Chondrocyte (in vitro differentiated cells): ENCODE measurements around the gene KLK14. TPM values are rescaled to one million over a fixed set of nuclear protein-coding genes. Genes with fewer than 3 reads are reported as not detected.

Source experiments
- DNase-seq: peaks from one replicate; pipeline ENCODE4 v3.0.0; 2021; ENCODE audit warnings: mixed read lengths, low spot score
- H3K27ac Mint-ChIP-seq: one replicate; pipeline ENCODE4 v1.8.0; 2021; ENCODE audit warnings: mild to moderate bottlenecking, moderate library complexity, mixed read lengths; ENCODE audit not compliant: unreplicated experiment
- H3K27me3 Mint-ChIP-seq: 2 replicates; pipeline ENCODE4 v1.8.0; 2021; ENCODE audit warnings: low read depth, mixed read lengths
- H3K36me3 Mint-ChIP-seq: 2 replicates; pipeline ENCODE4 v1.8.0; 2021; ENCODE audit warnings: low read depth, mixed read lengths
- H3K4me1 Mint-ChIP-seq: 2 replicates; pipeline ENCODE4 v1.8.0; 2021; ENCODE audit warnings: low read depth, mild to moderate bottlenecking, mixed read lengths
- H3K4me3 Mint-ChIP-seq: one replicate; pipeline ENCODE4 v1.8.0; 2021; ENCODE audit warnings: mild to moderate bottlenecking, moderate library complexity, mixed read lengths; ENCODE audit not compliant: unreplicated experiment
- H3K9me3 Mint-ChIP-seq: 2 replicates; pipeline ENCODE4 v1.8.0; 2021; ENCODE audit warnings: low read depth, mixed read lengths
- CTCF ChIP-seq: fragments of 200-600 bp; sonication (generic); IDR thresholded peaks from 2 replicates; pipeline ENCODE4 v1.5.0; 2021; ENCODE audit warnings: antibody characterized with exemption, mild to moderate bottlenecking, moderate library complexity
- total RNA-seq: library from RNA; stranded (reverse); gene quantifications from 3 replicates; pipeline ENCODE4 v1.2.1, GENCODE V29; 2021

Gene KLK14
- total RNA-seq, 1 donor from 2014 or later, result not detected

GRCh38 chr19:51070334-51071094 is 12.2 kb downstream of the KLK14 start:
- Mint-ChIP-seq H3K4me3 (no peak overlapping the region), H3K36me3 (peaks cover 4% of the 10 kb centered on the region), H3K27me3 (peaks cover 6% of the 10 kb centered on the region), H3K27ac (no peak overlapping the region), H3K9me3 (peaks cover 20% of the 10 kb centered on the region), H3K4me1 (no peaks in the 10 kb centered on the region)
- TF ChIP-seq CTCF, result no peak
- no peak for DNase-seq

- Mint-ChIP-seq H3K9me3 (peaks cover 4% of the 10 kb centered on the region), H3K36me3 (peaks cover 1% of the 10 kb centered on the region), H3K27ac (no peak overlapping the region), H3K4me1 (peaks cover 2% of the 10 kb centered on the region), H3K4me3 (no peak overlapping the region), H3K27me3 (peaks cover 11% of the 10 kb centered on the region)
- DNase-seq, result no peak
- TF ChIP-seq CTCF, result no peak
Observed at GRCh38 chr19:51066393-51067186, 16.1 kb downstream of the KLK14 start.

GRCh38 chr19:51065221-51065960 is 17.3 kb downstream of the KLK14 start:
- Mint-ChIP-seq H3K27me3 (peaks cover 11% of the 10 kb centered on the region), H3K4me1 (peaks cover 2% of the 10 kb centered on the region), H3K36me3 (peaks cover 1% of the 10 kb centered on the region), H3K4me3 (no peak overlapping the region), H3K27ac (no peak overlapping the region), H3K9me3 (peaks cover 11% of the 10 kb centered on the region)
- no peak for DNase-seq
- TF ChIP-seq CTCF, result no peak

- Mint-ChIP-seq H3K27me3 (peaks cover 11% of the 10 kb centered on the region), H3K36me3 (peaks cover 1% of the 10 kb centered on the region), H3K27ac (no peak within 1 kb of the TSS), H3K4me3 (no peak within 1 kb of the TSS), H3K9me3 (peaks cover 11% of the 10 kb centered on the region), H3K4me1 (peaks cover 2% of the 10 kb centered on the region)
- TF ChIP-seq CTCF, result no peak
- no peak for DNase-seq
Observed at GRCh38 chr19:51064534-51065220, 18.0 kb downstream of the KLK14 start, which contains the start of gene KLK13. Gene KLK13, minus strand, starts transcription at chr19:51065092. Its CDS starts 25 bp downstream, at chr19:51065067.
